HUES64 (cell line): Measurements from ENCODE around the gene TNIP1. TPM values are rescaled to one million over a fixed set of nuclear protein-coding genes. Genes with fewer than 3 reads are reported as not detected.

Experiments
- H3K27ac ChIP-seq: 2 replicates; pipeline ENCODE4 v1.7.0; 2013; ENCODE audit warnings: low read depth, low read length, inconsistent platforms
- H3K27me3 ChIP-seq: 2 replicates; pipeline ENCODE4 v1.6.1; 2013; ENCODE audit warnings: mild to moderate bottlenecking, low read length; ENCODE audit not compliant: insufficient read depth
- H3K36me3 ChIP-seq: 2 replicates; pipeline ENCODE4 v1.6.1; 2013; ENCODE audit warnings: mild to moderate bottlenecking, low read length; ENCODE audit not compliant: insufficient read depth
- H3K4me1 ChIP-seq: 2 replicates; pipeline ENCODE4 v1.6.1; 2013; ENCODE audit warnings: mild to moderate bottlenecking, low read length, moderate library complexity; ENCODE audit not compliant: insufficient read depth
- H3K4me3 ChIP-seq: 2 replicates; pipeline ENCODE4 v1.5.1; 2013; ENCODE audit warnings: mild to moderate bottlenecking, low read length, moderate library complexity
- H3K9ac ChIP-seq: 2 replicates; pipeline ENCODE4 v1.6.1; 2013; ENCODE audit warnings: mild to moderate bottlenecking, low read depth, low read length
- H3K9me3 ChIP-seq: 2 replicates; pipeline ENCODE4 v1.6.1; 2013; ENCODE audit warnings: low read depth, low read length; ENCODE audit not compliant: insufficient read depth
- WGBS: fragments of 150-250, 120-280 bp; methylation state at CpG from one replicate; pipeline ENCODE4 v1.1.7; 2013; ENCODE audit warnings: missing lambda C conversion rate; 5-methylcytosine and 5-hydroxymethylcytosine counted together
- polyA plus RNA-seq, 2 experiments: library from polyadenylated mRNA; stranded (reverse); fragments of 50-300 nt; gene quantifications; one replicate each; pipeline ENCODE4 v1.2.3, GENCODE V29; 2013

The TNIP1 gene
- 20.3 TPM for polyA plus RNA-seq (2013, experiment 1 of 2)
- polyA plus RNA-seq (2013, experiment 2 of 2): 24.5 TPM

DNA sequence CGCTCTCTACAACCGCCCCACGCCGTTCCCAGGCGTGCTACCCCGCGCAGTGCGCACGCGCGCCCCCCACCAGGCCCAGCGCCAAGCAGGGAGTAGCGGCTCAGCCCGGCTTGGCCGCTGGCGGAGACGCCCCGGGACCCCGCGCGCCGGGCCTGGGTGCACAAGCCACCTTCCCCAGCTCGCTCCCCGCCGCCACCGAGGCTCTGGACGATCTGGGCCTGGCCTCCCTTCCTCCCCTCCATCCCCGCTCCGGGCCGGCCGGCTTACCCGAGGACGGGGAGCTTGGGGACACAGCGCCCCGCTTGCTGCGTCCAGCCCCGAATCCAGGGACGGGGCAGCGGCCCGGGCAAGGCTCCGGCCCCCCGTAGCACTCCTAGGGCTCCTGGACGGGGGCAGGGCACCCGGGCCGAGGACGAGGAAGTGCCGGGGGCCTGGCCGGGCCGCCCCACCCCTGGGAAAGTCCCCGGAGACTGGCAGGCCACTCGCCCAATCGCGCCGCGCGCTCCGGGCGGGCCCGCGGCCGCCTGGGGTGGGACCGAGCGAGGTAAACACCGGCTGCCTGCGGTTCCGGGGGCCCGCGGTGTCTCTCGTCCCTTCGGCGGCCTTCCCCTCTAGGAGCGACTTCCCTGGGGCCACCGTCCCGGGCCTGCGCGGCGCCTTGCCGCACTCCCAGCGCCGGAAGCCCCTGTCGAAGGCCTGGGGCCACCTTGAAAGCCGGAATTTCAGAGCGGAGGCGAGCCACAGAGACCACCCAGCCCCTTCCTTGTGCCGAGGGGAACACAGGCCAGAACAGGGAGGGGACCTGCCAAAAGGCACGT is at the start of gene TNIP1:
TNIP1 (minus strand) TSS at position 422 of the 818 bp plus-strand sequence. CDS start 15,939 bp downstream, outside the sequence.
- no peaks in the 10 kb centered on the region for H3K36me3 ChIP-seq
- H3K4me1 ChIP-seq: peaks cover 15% of the 10 kb centered on the region
- H3K27ac ChIP-seq: peak within 1 kb of the TSS; percentile 82
- peak within 1 kb of the TSS; percentile 73 for H3K4me3 ChIP-seq
- H3K27me3 ChIP-seq: peaks cover 2% of the 10 kb centered on the region; the same call in 1 of the 2 replicates
- under 1% methylated on average over 86 of the region's 86 CpGs for WGBS
- peak within 1 kb of the TSS; percentile 71 for H3K9ac ChIP-seq
- no peaks in the 10 kb centered on the region for H3K9me3 ChIP-seq

- Histone ChIP-seq H3K27ac (no peak overlapping the region), H3K9ac (no peak overlapping the region), H3K36me3 (peaks cover 84% of the 10 kb centered on the region)
These were observed 49.5 kb upstream of the TNIP1 start for GRCh38 chr5:151130235-151130921.

DNA sequence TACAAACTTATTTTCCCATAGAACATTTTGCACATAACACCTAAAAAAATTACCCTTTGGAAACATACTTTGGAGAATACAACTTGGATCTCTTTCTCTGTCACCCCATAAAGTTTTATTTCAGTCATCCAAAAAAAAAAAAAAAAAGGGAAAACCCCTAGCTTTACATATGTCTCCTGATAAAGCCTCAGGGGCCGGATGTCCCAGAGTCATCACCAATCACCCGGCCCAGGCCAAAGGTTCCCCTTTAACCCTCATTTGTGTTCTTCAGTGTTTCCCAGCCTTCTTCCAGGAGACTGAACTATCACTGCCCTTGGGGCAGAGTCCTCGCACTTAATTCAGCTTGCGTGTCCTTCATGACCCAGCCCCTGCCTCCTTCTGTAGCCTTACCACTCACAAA is 48.0 kb upstream of the TNIP1 start:
- H3K4me3 ChIP-seq: no peak overlapping the region
- no peaks in the 10 kb centered on the region for H3K9me3 ChIP-seq
- H3K27me3 ChIP-seq: no peaks in the 10 kb centered on the region
- H3K9ac ChIP-seq: no peak overlapping the region
- no peak overlapping the region for H3K27ac ChIP-seq
- H3K4me1 ChIP-seq: 0 out of 2 replicates have a peak, but pooled peaks cover 3% of the 10 kb centered on the region
- H3K36me3 ChIP-seq: peaks cover 73% of the 10 kb centered on the region
- WGBS: 70% methylated on average over 4 of the region's 4 CpGs

More at GRCh38 chr5:151130235-151130921, 49.5 kb upstream of the TNIP1 start:
- H3K4me3 ChIP-seq: no peak overlapping the region
- no peaks in the 10 kb centered on the region for H3K9me3 ChIP-seq
- H3K27me3 ChIP-seq: no peaks in the 10 kb centered on the region
- no peaks in the 10 kb centered on the region for H3K4me1 ChIP-seq
- 94% methylated on average over 8 of the region's 8 CpGs for WGBS

- no peaks in the 10 kb centered on the region for H3K27me3 ChIP-seq
- 0 out of 2 replicates have a peak, but pooled peaks cover 3% of the 10 kb centered on the region for H3K4me1 ChIP-seq
- H3K9me3 ChIP-seq: no peaks in the 10 kb centered on the region
- H3K9ac ChIP-seq: no peak overlapping the region
- H3K27ac ChIP-seq: no peak overlapping the region
- H3K36me3 ChIP-seq: peaks cover 72% of the 10 kb centered on the region
- no peak overlapping the region for H3K4me3 ChIP-seq
- WGBS: 94% methylated on average over 8 of the region's 8 CpGs
These were observed 47.1 kb upstream of the TNIP1 start for GRCh38 chr5:151127926-151128325.

GRCh38 chr5:151126199-151126645 is 45.4 kb upstream of the TNIP1 start:
- H3K27me3 ChIP-seq: no peaks in the 10 kb centered on the region
- no peak overlapping the region for H3K27ac ChIP-seq
- H3K4me1 ChIP-seq: 0 out of 2 replicates have a peak, but pooled peaks cover 3% of the 10 kb centered on the region
- peaks cover 73% of the 10 kb centered on the region for H3K36me3 ChIP-seq
- 47% methylated on average over 9 of the region's 9 CpGs for WGBS
- H3K9me3 ChIP-seq: no peaks in the 10 kb centered on the region
- no peak overlapping the region for H3K9ac ChIP-seq
- H3K4me3 ChIP-seq: no peak overlapping the region

DNA sequence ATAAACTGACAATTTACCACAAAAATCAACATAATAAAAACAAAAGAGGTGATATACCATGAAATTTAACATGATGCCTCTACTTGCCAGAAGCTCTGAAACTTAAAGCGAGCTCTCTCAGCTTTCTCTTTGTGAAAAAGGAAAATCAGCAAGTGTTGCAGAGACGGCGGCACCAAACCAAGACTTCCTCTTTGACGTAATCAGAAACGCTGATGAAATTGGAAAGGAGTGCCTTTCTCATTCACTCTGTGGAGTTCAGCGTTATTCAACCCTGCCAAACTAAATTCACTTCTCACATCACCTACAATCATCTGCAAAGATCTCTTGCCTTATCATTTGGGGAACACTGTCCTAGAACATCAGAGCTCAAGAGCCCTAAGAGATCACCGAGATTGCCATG is 44.6 kb upstream of the TNIP1 start:
- Histone ChIP-seq H3K27ac (no peak overlapping the region), H3K4me3 (no peak overlapping the region), H3K9me3 (no peaks in the 10 kb centered on the region), H3K4me1 (0 out of 2 replicates have a peak, but pooled peaks cover 3% of the 10 kb centered on the region), H3K36me3 (peaks cover 72% of the 10 kb centered on the region), H3K27me3 (no peaks in the 10 kb centered on the region), H3K9ac (no peak overlapping the region)
- WGBS: 84% methylated on average over 7 of the region's 7 CpGs

GRCh38 chr5:151123897-151124751 is 43.3 kb upstream of the TNIP1 start:
- no peaks in the 10 kb centered on the region for H3K27me3 ChIP-seq
- no peak overlapping the region for H3K27ac ChIP-seq
- H3K36me3 ChIP-seq: peaks cover 70% of the 10 kb centered on the region
- no peak overlapping the region for H3K9ac ChIP-seq
- 80% methylated on average over 17 of the region's 17 CpGs for WGBS
- 0 out of 2 replicates have a peak, but pooled peaks cover 3% of the 10 kb centered on the region for H3K4me1 ChIP-seq
- H3K4me3 ChIP-seq: no peak overlapping the region
- no peaks in the 10 kb centered on the region for H3K9me3 ChIP-seq

- Histone ChIP-seq H3K4me3 (no peak overlapping the region), H3K9me3 (no peaks in the 10 kb centered on the region), H3K27ac (no peak overlapping the region), H3K36me3 (peaks cover 62% of the 10 kb centered on the region), H3K4me1 (0 out of 2 replicates have a peak, but pooled peaks cover 3% of the 10 kb centered on the region), H3K9ac (no peak overlapping the region), H3K27me3 (no peaks in the 10 kb centered on the region)
- 94% methylated on average over 14 of the region's 14 CpGs for WGBS
These were observed 42.0 kb upstream of the TNIP1 start for GRCh38 chr5:151122828-151123227.

- H3K4me3 ChIP-seq: no peak overlapping the region
- no peak overlapping the region for H3K9ac ChIP-seq
- H3K27me3 ChIP-seq: no peaks in the 10 kb centered on the region
- WGBS: 84% methylated on average over 5 of the region's 5 CpGs
- H3K27ac ChIP-seq: no peak overlapping the region
- H3K9me3 ChIP-seq: no peaks in the 10 kb centered on the region
- 0 out of 2 replicates have a peak, but pooled peaks cover 3% of the 10 kb centered on the region for H3K4me1 ChIP-seq
- peaks cover 64% of the 10 kb centered on the region for H3K36me3 ChIP-seq
These were observed 40.8 kb upstream of the TNIP1 start for GRCh38 chr5:151121665-151122064.

DNA sequence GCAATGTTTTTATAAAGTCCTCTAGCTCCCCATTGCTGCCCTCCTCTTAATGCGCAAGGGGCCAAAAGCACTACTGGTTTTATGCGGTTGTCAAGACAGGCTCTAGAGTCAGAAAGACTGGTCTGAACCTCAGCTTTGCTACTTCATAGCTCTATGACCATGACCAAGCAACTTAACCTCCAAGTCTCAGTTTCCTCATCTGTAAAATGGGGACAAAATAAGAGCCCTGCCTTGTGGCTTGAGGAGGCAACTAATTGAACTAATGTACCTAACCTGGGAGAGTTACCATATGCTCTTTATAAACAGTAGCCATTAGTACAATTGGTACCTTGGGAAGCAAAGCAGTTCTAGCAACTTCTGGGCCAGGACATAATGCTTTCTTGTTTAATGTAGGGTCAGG is 40.3 kb upstream of the TNIP1 start:
- WGBS: 98% methylated on average over 2 of the region's 2 CpGs
- H3K36me3 ChIP-seq: peaks cover 68% of the 10 kb centered on the region

More for the DNA sequence above, 40.3 kb upstream of the TNIP1 start:
- Histone ChIP-seq H3K9me3 (no peaks in the 10 kb centered on the region), H3K9ac (no peak overlapping the region), H3K4me1 (0 out of 2 replicates have a peak, but pooled peaks cover 3% of the 10 kb centered on the region), H3K27me3 (no peaks in the 10 kb centered on the region), H3K4me3 (no peak overlapping the region), H3K27ac (no peak overlapping the region)
